ENCODE data around the gene CASP7.

DNA sequence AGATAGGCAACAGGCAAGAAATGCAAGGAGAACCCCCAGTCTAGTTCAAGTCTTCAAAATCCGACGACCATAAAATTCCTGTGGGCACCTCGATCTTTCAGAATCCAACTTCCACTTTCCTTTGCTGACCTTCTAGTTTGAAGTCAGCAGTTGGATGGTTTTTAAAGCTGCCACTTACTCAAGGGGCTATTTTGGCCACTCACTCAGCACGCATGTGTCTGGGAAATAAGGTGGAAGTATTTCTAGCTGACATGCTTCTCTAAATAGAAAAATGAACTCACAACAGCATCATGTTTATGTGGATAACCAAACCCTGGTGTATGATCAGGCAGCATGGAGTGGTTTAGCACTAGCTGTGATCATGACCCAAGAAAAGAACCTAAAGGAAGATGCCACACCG is 15.8 kb upstream of the CASP7 start, which contains the start of gene NRAP:
- TF ChIP-seq, protein P1, sequence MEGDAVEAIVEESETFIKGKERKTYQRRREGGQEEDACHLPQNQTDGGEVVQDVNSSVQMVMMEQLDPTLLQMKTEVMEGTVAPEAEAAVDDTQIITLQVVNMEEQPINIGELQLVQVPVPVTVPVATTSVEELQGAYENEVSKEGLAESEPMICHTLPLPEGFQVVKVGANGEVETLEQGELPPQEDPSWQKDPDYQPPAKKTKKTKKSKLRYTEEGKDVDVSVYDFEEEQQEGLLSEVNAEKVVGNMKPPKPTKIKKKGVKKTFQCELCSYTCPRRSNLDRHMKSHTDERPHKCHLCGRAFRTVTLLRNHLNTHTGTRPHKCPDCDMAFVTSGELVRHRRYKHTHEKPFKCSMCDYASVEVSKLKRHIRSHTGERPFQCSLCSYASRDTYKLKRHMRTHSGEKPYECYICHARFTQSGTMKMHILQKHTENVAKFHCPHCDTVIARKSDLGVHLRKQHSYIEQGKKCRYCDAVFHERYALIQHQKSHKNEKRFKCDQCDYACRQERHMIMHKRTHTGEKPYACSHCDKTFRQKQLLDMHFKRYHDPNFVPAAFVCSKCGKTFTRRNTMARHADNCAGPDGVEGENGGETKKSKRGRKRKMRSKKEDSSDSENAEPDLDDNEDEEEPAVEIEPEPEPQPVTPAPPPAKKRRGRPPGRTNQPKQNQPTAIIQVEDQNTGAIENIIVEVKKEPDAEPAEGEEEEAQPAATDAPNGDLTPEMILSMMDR (IDR thresholded peaks at IDR 0.05; ENCODE audit: low read length): no peak
- no peak for TF ChIP-seq EZH2 (IDR thresholded peaks at IDR 0.05; ENCODE audit: borderline replicate concordance, low read length)
